ENCODE results near the gene ACBD6.

DNA sequence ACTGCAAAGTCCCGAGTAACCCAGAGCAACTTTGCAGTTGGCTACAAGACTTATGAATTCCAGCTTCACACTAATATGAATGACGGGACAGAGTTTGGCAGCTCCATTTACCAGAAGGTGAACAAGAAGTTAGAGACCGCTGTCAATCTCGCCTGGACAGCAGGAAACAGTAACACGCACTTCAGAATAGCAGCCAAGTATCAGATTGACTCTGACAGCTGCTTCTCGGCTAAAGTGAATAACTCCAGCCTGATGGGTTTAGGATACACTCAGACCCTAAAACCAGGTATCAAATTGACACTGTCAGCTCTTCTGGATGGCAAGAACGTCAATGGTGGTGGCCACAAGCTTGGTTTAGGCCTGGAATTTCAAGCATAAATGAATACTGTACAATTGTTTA, 66.8 kb downstream of the ACBD6 start:
- TF ChIP-seq POLR2A (IDR thresholded peaks at IDR 0.05) (no peak), CTCF (IDR thresholded peaks at IDR 0.05) (no peak)
